H9 (cell line): Measurements from ENCODE around the gene DCN. TPM values are rescaled to one million over a fixed set of nuclear protein-coding genes. Genes with fewer than 3 reads are reported as not detected.
A peak's percentile ranks its signal among the peaks of the same experiment; 100 is the strongest.

Experiments
- DNase-seq: peaks from one replicate; pipeline ENCODE4 v3.0.0-alpha.2; 2017
- H2AFZ ChIP-seq: one replicate; pipeline ENCODE4 v1.6.1; 2013; ENCODE audit warnings: mild to moderate bottlenecking, low read length, control low read depth, moderate library complexity
- H2AK5ac ChIP-seq: 2 replicates; pipeline ENCODE4 v1.6.1; 2013; ENCODE audit warnings: low read length, control low read depth, mixed read lengths; ENCODE audit not compliant: insufficient read length
- H2BK120ac ChIP-seq: one replicate; pipeline ENCODE4 v1.6.1; 2013; ENCODE audit warnings: low read depth, mild to moderate bottlenecking, low read length, control low read depth, inconsistent platforms; ENCODE audit not compliant: poor library complexity, severe bottlenecking
- H2BK12ac ChIP-seq: 2 replicates; pipeline ENCODE4 v1.6.1; 2013; ENCODE audit warnings: low read length, control low read depth, mixed read lengths, low read depth; ENCODE audit not compliant: insufficient read length
- H2BK15ac ChIP-seq: 2 replicates; pipeline ENCODE4 v1.6.1; 2013; ENCODE audit warnings: low read depth, low read length, control low read depth
- H2BK20ac ChIP-seq: one replicate; pipeline ENCODE4 v1.6.1; 2013; ENCODE audit warnings: low read depth, mild to moderate bottlenecking, low read length, control low read depth, inconsistent platforms; ENCODE audit not compliant: poor library complexity, severe bottlenecking
- H2BK5ac ChIP-seq: 2 replicates; pipeline ENCODE4 v1.6.1; 2013; ENCODE audit warnings: low read length, control low read depth, mixed read lengths; ENCODE audit not compliant: insufficient read length
- H3K14ac ChIP-seq: 2 replicates; pipeline ENCODE4 v1.6.1; 2013; ENCODE audit warnings: low read length, control low read depth; ENCODE audit not compliant: insufficient read depth
- H3K18ac ChIP-seq: 2 replicates; pipeline ENCODE4 v1.6.1; 2013; ENCODE audit warnings: low read depth, mild to moderate bottlenecking, mixed read lengths, low read length, control low read depth; ENCODE audit not compliant: insufficient read length
- H3K23ac ChIP-seq: 2 replicates; pipeline ENCODE4 v1.6.1; 2013; ENCODE audit warnings: low read length, control low read depth, mixed read lengths, low read depth; ENCODE audit not compliant: insufficient read length
- H3K23me2 ChIP-seq: 2 replicates; pipeline ENCODE4 v1.6.1; 2013; ENCODE audit warnings: low read depth, mild to moderate bottlenecking, mixed read lengths, low read length, control low read depth; ENCODE audit not compliant: insufficient read length, poor library complexity, severe bottlenecking
- H3K27ac ChIP-seq: 2 replicates; pipeline ENCODE4 v1.5.1; 2013; ENCODE audit warnings: low read length, control low read depth, mixed read lengths, low read depth; ENCODE audit not compliant: insufficient read length
- H3K27me3 ChIP-seq: 2 replicates; pipeline ENCODE4 v1.6.1; 2013; ENCODE audit warnings: low read length, control low read depth, inconsistent platforms; ENCODE audit not compliant: insufficient read depth
- H3K4ac ChIP-seq: 2 replicates; pipeline ENCODE4 v1.6.1; 2013; ENCODE audit warnings: low read depth, mild to moderate bottlenecking, control low read depth, inconsistent platforms, low read length, moderate library complexity
- H3K4me1 ChIP-seq: 2 replicates; pipeline ENCODE4 v1.6.1; 2013; ENCODE audit warnings: low read length, control low read depth, inconsistent platforms; ENCODE audit not compliant: insufficient read depth
- H3K4me2 ChIP-seq: 2 replicates; pipeline ENCODE4 v1.6.1; 2013; ENCODE audit warnings: low read length, control low read depth, mixed read lengths; ENCODE audit not compliant: insufficient read length, insufficient read depth
- H3K56ac ChIP-seq: 2 replicates; pipeline ENCODE4 v1.6.1; 2013; ENCODE audit warnings: low read depth, mild to moderate bottlenecking, mixed read lengths, low read length, control low read depth; ENCODE audit not compliant: insufficient read length
- H3K79me1 ChIP-seq: 2 replicates; pipeline ENCODE4 v1.6.1; 2013; ENCODE audit warnings: low read depth, mild to moderate bottlenecking, moderate library complexity, low read length, control low read depth, inconsistent platforms; ENCODE audit not compliant: insufficient read depth, poor library complexity, severe bottlenecking
- H3K79me2 ChIP-seq: 2 replicates; pipeline ENCODE4 v1.6.1; 2013; ENCODE audit warnings: low read length, control low read depth, inconsistent platforms; ENCODE audit not compliant: insufficient read depth
- H3K9ac ChIP-seq: 2 replicates; pipeline ENCODE4 v1.6.1; 2013; ENCODE audit warnings: low read length, control low read depth, mixed read lengths; ENCODE audit not compliant: insufficient read length; ENCODE audit errors: extremely low read depth
- H3K9me3 ChIP-seq: one replicate; pipeline ENCODE4 v1.6.1; 2013; ENCODE audit warnings: low read depth, low read length, inconsistent platforms; ENCODE audit not compliant: control insufficient read depth
- H3T11ph ChIP-seq: one replicate; pipeline ENCODE4 v1.6.1; 2013; ENCODE audit warnings: mild to moderate bottlenecking, low read length, control low read depth, inconsistent platforms
- H4K20me1 ChIP-seq: one replicate; pipeline ENCODE4 v1.6.1; 2013; ENCODE audit not compliant: control insufficient read depth, insufficient read length, insufficient read depth
- H4K5ac ChIP-seq: 2 replicates; pipeline ENCODE4 v1.6.1; 2013; ENCODE audit warnings: low read depth, mild to moderate bottlenecking, mixed read lengths, low read length, control low read depth; ENCODE audit not compliant: insufficient read length
- H4K8ac ChIP-seq: replicated peaks from 2 replicates; pipeline ENCODE4 v1.6.1; 2013; ENCODE audit warnings: low read length, control low read depth, mixed read lengths, low read depth; ENCODE audit not compliant: insufficient read length
- H4K91ac ChIP-seq: 2 replicates; pipeline ENCODE4 v1.6.1; 2013; ENCODE audit warnings: low read depth, mild to moderate bottlenecking, moderate library complexity, mixed read lengths, low read length, control low read depth; ENCODE audit not compliant: insufficient read length
- H3K27ac Mint-ChIP-seq, 3 experiments: 2 replicates in 2 of 3; 3 replicates in 1 of 3; pipeline ENCODE4 v1.8.0; 2020 to 2021; ENCODE audit warnings: mixed read lengths in 3 of 3, mild to moderate bottlenecking in 1 of 3, moderate library complexity in 1 of 3
- H3K27me3 Mint-ChIP-seq: 2 replicates; pipeline ENCODE4 v1.8.0; 2021; ENCODE audit warnings: low read depth, mild to moderate bottlenecking, moderate library complexity, mixed read lengths
- H3K36me3 Mint-ChIP-seq, 3 experiments: 2 replicates in 2 of 3; 3 replicates in 1 of 3; pipeline ENCODE4 v1.8.0; 2020 to 2021; ENCODE audit warnings: low read depth in 3 of 3, mixed read lengths in 3 of 3; ENCODE audit not compliant: insufficient read depth in 1 of 3
- H3K4me1 Mint-ChIP-seq, 2 experiments: 2 replicates each; pipeline ENCODE4 v1.8.0; 2020; ENCODE audit warnings: mixed read lengths in 2 of 2
- H3K4me3 Mint-ChIP-seq, 2 experiments: 2 replicates in 1 of 2; 3 replicates in 1 of 2; pipeline ENCODE4 v1.8.0; 2020 to 2021; ENCODE audit warnings: mild to moderate bottlenecking in 2 of 2, mixed read lengths in 2 of 2, moderate library complexity in 1 of 2
- H3K9me3 Mint-ChIP-seq, 2 experiments: 2 replicates in 1 of 2; 3 replicates in 1 of 2; pipeline ENCODE4 v1.8.0; 2020; ENCODE audit warnings: mild to moderate bottlenecking in 2 of 2, mixed read lengths in 2 of 2, moderate library complexity in 1 of 2
- CTCF ChIP-seq: fragments of 200-600 bp; sonication (generic); conservative IDR thresholded peaks from 3 replicates; pipeline ENCODE4 v1.8.0; 2021; ENCODE audit warnings: antibody characterized with exemption, mild to moderate bottlenecking
- total RNA-seq: library from RNA; stranded (reverse); gene quantifications from 2 replicates; pipeline ENCODE4 v1.2.1, GENCODE V29; 2021

Gene DCN
- total RNA-seq, 1 experiment from 2014 or later: not detected

DNA sequence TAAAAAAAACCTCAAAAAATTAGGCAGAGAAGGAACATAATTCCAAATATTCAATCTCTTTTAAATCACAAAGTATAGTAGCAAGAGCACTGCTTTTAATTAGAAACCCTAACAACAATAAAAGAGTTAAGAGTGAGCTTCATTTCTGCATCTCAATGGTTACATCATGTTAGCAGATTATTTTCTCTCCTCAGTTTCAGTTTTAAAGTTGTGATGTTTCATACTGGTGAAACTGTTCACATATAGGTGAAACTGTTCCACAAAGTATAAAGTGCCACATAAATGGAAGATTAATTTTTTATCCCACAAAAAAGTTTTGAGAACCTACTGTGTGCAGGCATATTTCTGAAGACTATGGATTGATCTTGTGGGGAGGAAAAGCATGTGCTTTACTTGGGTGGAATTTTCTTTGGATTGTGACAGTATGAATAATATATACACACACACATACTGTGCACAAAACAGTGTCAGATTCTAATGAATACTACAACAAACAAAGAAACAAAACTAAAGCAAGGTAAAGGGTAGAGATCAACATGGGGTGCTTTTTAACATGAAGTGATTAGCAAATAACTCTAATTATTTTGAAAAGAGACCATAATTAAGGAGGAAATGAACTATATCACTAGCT lies 88.5 kb downstream of the DCN start:
- no peak overlapping the region for H2AK5ac ChIP-seq
- Mint-ChIP-seq H3K4me1 (no peaks in the 10 kb centered on the region), H3K36me3 (peaks cover 8 to 20% (median 19%) of the 10 kb centered on the region in 3 experiments), H3K27me3 (peaks cover 3% of the 10 kb centered on the region; the same call in 1 of the 2 replicates), H3K9me3 (peaks cover 19 to 21% of the 10 kb centered on the region in 2 experiments), H3K27ac (no peak overlapping the region), H3K4me3 (no peak overlapping the region)
- no peaks in the 10 kb centered on the region for H3K79me2 ChIP-seq
- H2BK12ac ChIP-seq: no peak overlapping the region
- H3K79me1 ChIP-seq: no peaks in the 10 kb centered on the region
- H4K5ac ChIP-seq: no peak overlapping the region
- no peak overlapping the region for H3K23ac ChIP-seq
- peak overlapping the region; percentile 48 for H2BK120ac ChIP-seq
- H2BK5ac ChIP-seq: no peak overlapping the region
- no peak overlapping the region for H3K27ac ChIP-seq
- H4K91ac ChIP-seq: no peak overlapping the region
- H3K9ac ChIP-seq: no peak overlapping the region
- H3K18ac ChIP-seq: no peak overlapping the region
- no peak overlapping the region for H3K14ac ChIP-seq
- H3K27me3 ChIP-seq: no peaks in the 10 kb centered on the region
- no peak overlapping the region for H2AFZ ChIP-seq
- H3K56ac ChIP-seq: no peak overlapping the region
- no peaks in the 10 kb centered on the region for H3K4me1 ChIP-seq
- no peak overlapping the region for H2BK15ac ChIP-seq
- no peak overlapping the region for H3T11ph ChIP-seq
- DNase-seq: no peak
- no peak overlapping the region for H2BK20ac ChIP-seq
- H3K4me2 ChIP-seq: no peak overlapping the region
- no peaks in the 10 kb centered on the region for H3K9me3 ChIP-seq
- no peak for TF ChIP-seq CTCF
- H3K23me2 ChIP-seq: no peaks in the 10 kb centered on the region
- H4K20me1 ChIP-seq: no peaks in the 10 kb centered on the region
- no peak overlapping the region for H4K8ac ChIP-seq
- no peak overlapping the region for H3K4ac ChIP-seq
